NT2/D1 (cell line): ENCODE data around the gene GRB10.

Experiments
- DNase-seq: peaks from one replicate; pipeline ENCODE4 v3.0.0-alpha.2; 2011; ENCODE audit warnings: low read depth, low spot score
- H3K27me3 ChIP-seq: 2 replicates; pipeline ENCODE4 v1.6.0; 2011; ENCODE audit warnings: mild to moderate bottlenecking; ENCODE audit not compliant: insufficient read length, insufficient read depth
- H3K36me3 ChIP-seq: 2 replicates; pipeline ENCODE4 v1.6.1; 2011; ENCODE audit warnings: mild to moderate bottlenecking, low read length, mixed read lengths; ENCODE audit not compliant: insufficient read depth, insufficient read length
- H3K4me1 ChIP-seq: 2 replicates; pipeline ENCODE4 v1.5.1; 2011; ENCODE audit not compliant: insufficient read depth, insufficient read length
- H3K4me3 ChIP-seq: 2 replicates; pipeline ENCODE4 v1.5.1; 2011; ENCODE audit warnings: low read depth; ENCODE audit not compliant: insufficient read length
- H3K9ac ChIP-seq: 2 replicates; pipeline ENCODE4 v1.6.0; 2011; ENCODE audit warnings: low read depth; ENCODE audit not compliant: insufficient read length
- H3K9me3 ChIP-seq: 2 replicates; pipeline ENCODE4 v1.5.1; 2011; ENCODE audit warnings: mild to moderate bottlenecking, low read length; ENCODE audit not compliant: insufficient read depth
- SUZ12 ChIP-seq: IDR thresholded peaks from 2 replicates; pipeline ENCODE4 v1.6.1; 2011; ENCODE audit not compliant: insufficient read length, insufficient read depth; ENCODE audit errors: extremely low read depth
- YY1 ChIP-seq: IDR thresholded peaks from 2 replicates; pipeline ENCODE4 v1.6.1; 2011; ENCODE audit not compliant: insufficient read length, insufficient read depth
- ZNF274 ChIP-seq: IDR thresholded peaks from 2 replicates; pipeline ENCODE4 v1.6.1; 2011; ENCODE audit warnings: mild to moderate bottlenecking, low read depth, low read length

GRB10 gene

GRCh38 chr7:50783801-50784507 is 1.3 kb upstream of the GRB10 start:
- peaks cover 10% of the 10 kb centered on the region for H3K4me1 ChIP-seq
- H3K9ac ChIP-seq, result no peak overlapping the region
- peaks cover 28% of the 10 kb centered on the region for H3K36me3 ChIP-seq
- no peaks in the 10 kb centered on the region for H3K27me3 ChIP-seq
- no peak for DNase-seq
- TF ChIP-seq YY1 (no peak), SUZ12 (no peak), ZNF274 (no peak)
- H3K4me3 ChIP-seq, result no peak overlapping the region
- peaks cover 20% of the 10 kb centered on the region; the same call in 1 of the 2 replicates for H3K9me3 ChIP-seq

- no peak for DNase-seq
- Histone ChIP-seq H3K36me3 (peaks cover 30% of the 10 kb centered on the region), H3K9ac (no peak overlapping the region), H3K27me3 (no peaks in the 10 kb centered on the region), H3K4me1 (peaks cover 10% of the 10 kb centered on the region), H3K9me3 (peaks cover 17% of the 10 kb centered on the region; the same call in 1 of the 2 replicates), H3K4me3 (no peak overlapping the region)
- TF ChIP-seq YY1, result no peak
These were observed 607 bp upstream of the GRB10 start for GRCh38 chr7:50783303-50783702.

GRCh38 chr7:50781381-50782293 is 1.1 kb downstream of the GRB10 start:
- H3K4me3 ChIP-seq, result no peak overlapping the region
- DNase-seq, result no peak
- H3K9ac ChIP-seq, result no peak overlapping the region

GRCh38 chr7:50780436-50780835 is 2.3 kb downstream of the GRB10 start:
- peaks cover 19% of the 10 kb centered on the region for H3K36me3 ChIP-seq
- TF ChIP-seq ZNF274, result no peak
- no peak for TF ChIP-seq SUZ12
- TF ChIP-seq YY1, result no peak
- no peak overlapping the region for H3K9ac ChIP-seq
- H3K9me3 ChIP-seq, result peaks cover 10% of the 10 kb centered on the region; the same call in 1 of the 2 replicates
- H3K4me3 ChIP-seq, result no peak overlapping the region
- H3K27me3 ChIP-seq, result no peaks in the 10 kb centered on the region
- DNase-seq, result no peak
- H3K4me1 ChIP-seq, result peaks cover 13% of the 10 kb centered on the region

More at GRCh38 chr7:50781381-50782293, 1.1 kb downstream of the GRB10 start:
- TF ChIP-seq ZNF274, result no peak
- no peak for TF ChIP-seq YY1
- no peak for TF ChIP-seq SUZ12
- peaks cover 21% of the 10 kb centered on the region for H3K36me3 ChIP-seq
- no peaks in the 10 kb centered on the region for H3K27me3 ChIP-seq
- peaks cover 10% of the 10 kb centered on the region for H3K4me1 ChIP-seq
- peaks cover 10% of the 10 kb centered on the region; the same call in 1 of the 2 replicates for H3K9me3 ChIP-seq

- H3K36me3 ChIP-seq, result peaks cover 11% of the 10 kb centered on the region
- no peaks in the 10 kb centered on the region for H3K27me3 ChIP-seq
- no peak overlapping the region for H3K9ac ChIP-seq
- TF ChIP-seq ZNF274 (no peak), SUZ12 (no peak), YY1 (no peak)
- DNase-seq, result no peak
- H3K4me3 ChIP-seq, result no peak overlapping the region
- H3K4me1 ChIP-seq, result peaks cover 14% of the 10 kb centered on the region
- peaks cover 12% of the 10 kb centered on the region; the same call in 1 of the 2 replicates for H3K9me3 ChIP-seq
These were observed 3.3 kb downstream of the GRB10 start for GRCh38 chr7:50779427-50779826.

- H3K27me3 ChIP-seq, result no peaks in the 10 kb centered on the region
- no peak overlapping the region for H3K4me3 ChIP-seq
- no peak overlapping the region for H3K9ac ChIP-seq
- peaks cover 10% of the 10 kb centered on the region for H3K4me1 ChIP-seq
- no peak for TF ChIP-seq YY1
- TF ChIP-seq ZNF274, result no peak
- peaks cover 22% of the 10 kb centered on the region; the same call in 1 of the 2 replicates for H3K9me3 ChIP-seq
- no peak for DNase-seq
- peaks cover 7% of the 10 kb centered on the region for H3K36me3 ChIP-seq
These were observed 4.5 kb downstream of the GRB10 start for GRCh38 chr7:50778189-50778588.

- Histone ChIP-seq H3K9me3 (peaks cover 35% of the 10 kb centered on the region), H3K27me3 (no peaks in the 10 kb centered on the region), H3K36me3 (peaks cover 20% of the 10 kb centered on the region), H3K4me3 (no peak overlapping the region), H3K9ac (no peak overlapping the region), H3K4me1 (peaks cover 8% of the 10 kb centered on the region)
- TF ChIP-seq YY1 (no peak), SUZ12 (no peak), ZNF274 (no peak)
- DNase-seq, result no peak
These were observed 6.9 kb downstream of the GRB10 start for GRCh38 chr7:50775836-50776235.
